IPS DF 4.7 (cell line): Measurements from ENCODE around the gene LOXL4.

Experiments
- DNase-seq: peaks from one replicate; pipeline ENCODE4 v3.0.0-alpha.2; 2013; ENCODE audit warnings: low spot score; ENCODE audit errors: extremely low read depth

LOXL4 gene

DNA sequence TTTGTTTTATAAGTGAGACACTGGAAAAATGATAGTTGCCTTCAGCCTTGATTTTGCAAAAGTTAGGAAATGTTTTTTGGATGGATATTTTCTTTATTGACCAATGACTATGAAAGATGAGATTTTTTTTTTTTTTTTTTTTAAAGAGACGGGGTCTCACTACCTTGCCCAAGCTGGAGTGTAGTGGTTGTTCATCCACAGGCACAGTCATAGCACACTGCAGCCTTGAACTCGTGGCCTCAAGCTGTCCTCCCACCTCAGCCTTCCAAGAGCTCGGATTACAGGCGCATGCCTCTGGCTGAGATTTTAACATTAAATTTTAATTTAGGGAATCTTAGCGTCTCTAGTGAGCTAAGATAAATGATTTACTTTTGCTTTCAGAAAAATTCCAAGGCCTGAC, 66.2 kb downstream of the LOXL4 start:
- no peak for DNase-seq
